Measurements from ENCODE around the gene GDF3.
A peak's percentile ranks its signal among the peaks of the same experiment; 100 is the strongest.
"Not testable (repeated sequence)": the region's sequence is repeated elsewhere in the genome, so short reads cannot be mapped to it uniquely, and the experiment has no call there.

The GDF3 gene

DNA sequence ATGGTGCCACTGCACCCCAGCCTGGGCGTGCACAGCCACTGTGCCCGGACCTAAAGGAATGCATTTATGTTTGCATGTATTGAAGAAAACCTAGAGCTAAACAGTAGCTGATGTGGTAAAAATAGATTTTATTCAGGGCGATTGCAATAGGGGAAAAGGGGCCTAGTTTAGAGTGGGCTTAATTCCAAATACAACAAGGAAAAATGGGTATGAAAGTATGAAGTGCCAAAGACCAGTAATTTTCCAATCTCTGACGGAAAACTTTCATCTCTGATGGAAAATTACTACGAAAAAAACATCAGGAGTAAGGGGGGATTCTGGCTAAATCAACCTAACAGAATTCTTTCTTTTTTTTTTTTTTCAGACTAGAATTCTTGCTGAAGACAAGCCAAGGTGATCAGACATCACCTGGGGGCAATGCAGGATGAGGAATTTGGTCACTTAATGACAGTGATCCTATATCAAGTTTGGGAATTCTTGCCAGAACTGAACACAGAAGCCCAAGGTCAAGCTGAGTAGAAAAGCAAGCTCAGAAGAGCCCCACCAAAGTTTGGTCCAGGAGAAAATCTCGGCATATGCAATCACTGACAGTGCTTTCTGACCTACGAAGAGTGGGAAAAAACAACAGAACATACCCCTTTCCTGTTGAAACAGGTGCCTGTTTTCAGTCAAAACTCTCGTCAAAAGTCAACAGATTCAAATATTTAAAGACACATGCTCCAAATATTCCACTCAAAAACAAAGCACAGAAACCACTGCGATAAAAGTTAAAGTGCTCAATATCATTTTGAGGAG lies 16.1 kb downstream of the GDF3 start:
- no peaks in the 10 kb centered on the region for H3K36me3 ChIP-seq (ENCODE audit: control insufficient read depth in 1 of 2, insufficient read depth in 2 of 2, low read length in 2 of 2)
- no peak overlapping the region for H4K91ac ChIP-seq (ENCODE audit: low read depth, low read length)
- H2BK12ac ChIP-seq (ENCODE audit: low read length) = no peak overlapping the region
- no peak overlapping the region for H2AFZ ChIP-seq (ENCODE audit: insufficient read depth, low read length, poor library complexity)
- WGBS (ENCODE audit: extremely low coverage, insufficient coverage, insufficient read length) = no CpG with 5 or more reads among the region's 9 CpGs
- no peak overlapping the region for H3K4ac ChIP-seq (ENCODE audit: low read depth, low read length)
- H3K4me3 ChIP-seq (ENCODE audit: low read depth, low read length) = no peak overlapping the region
- H3K27ac ChIP-seq (ENCODE audit: low read depth, low read length) = no peak overlapping the region
- H3K4me1 ChIP-seq (ENCODE audit: control insufficient read depth in 1 of 2, insufficient read depth in 2 of 2, low read length in 2 of 2) = peaks cover 0 to 2% of the 10 kb centered on the region in 2 experiments
- H2AK5ac ChIP-seq (ENCODE audit: low read length) = no peak overlapping the region
- no peak overlapping the region for H3K23ac ChIP-seq (ENCODE audit: low read length)
- no peak overlapping the region for H2BK5ac ChIP-seq (ENCODE audit: low read depth, low read length, poor library complexity)
- H3K27me3 ChIP-seq (ENCODE audit: insufficient read depth, low read length) = no peaks in the 10 kb centered on the region
- no peak overlapping the region for H3K14ac ChIP-seq (ENCODE audit: low read length)
- no peak overlapping the region for H3K9ac ChIP-seq (ENCODE audit: low read length)
- no peak overlapping the region for H4K12ac ChIP-seq (ENCODE audit: low read depth, low read length)
- H3K79me1 ChIP-seq (ENCODE audit: low read length) = no peaks in the 10 kb centered on the region
- H3K4me2 ChIP-seq (ENCODE audit: low read length) = no peak overlapping the region
- no peak overlapping the region for H3K18ac ChIP-seq (ENCODE audit: low read length)
- no peak overlapping the region for H2BK120ac ChIP-seq (ENCODE audit: insufficient read depth, low read length, poor library complexity)
- no peak for DNase-seq
- no peaks in the 10 kb centered on the region for H3K9me3 ChIP-seq (ENCODE audit: insufficient read depth, low read depth, low read length)
- H4K8ac ChIP-seq (ENCODE audit: low read depth, low read length) = no peak overlapping the region
- no peaks in the 10 kb centered on the region for H3K79me2 ChIP-seq (ENCODE audit: control insufficient read depth, insufficient read depth, low read length, poor library complexity)

DNA sequence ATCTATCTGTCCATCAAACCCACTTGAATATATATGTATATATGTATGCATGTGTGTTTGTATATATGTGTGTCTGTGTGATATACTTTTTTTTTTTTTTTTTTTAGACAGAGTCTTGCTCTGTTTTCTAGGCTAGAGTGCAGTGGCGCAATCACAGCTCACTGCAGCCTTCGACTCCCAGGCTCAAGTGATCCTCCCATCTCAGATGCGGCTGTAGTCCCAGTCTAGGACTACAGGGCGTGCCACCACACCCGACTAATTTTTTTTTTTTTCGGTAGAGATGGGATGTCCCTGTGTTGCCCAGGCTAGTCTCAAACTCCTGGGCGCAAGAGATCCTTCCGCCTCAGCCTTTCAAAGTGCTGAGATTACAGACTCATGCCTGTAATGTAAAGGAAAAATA lies 16.8 kb downstream of the GDF3 start:
- Histone ChIP-seq H3K9ac (ENCODE audit: low read length) (no peak overlapping the region), H3K18ac (ENCODE audit: low read length) (no peak overlapping the region), H3K36me3 (ENCODE audit: control insufficient read depth in 1 of 2, insufficient read depth in 2 of 2, low read length in 2 of 2) (no peaks in the 10 kb centered on the region), H4K12ac (ENCODE audit: low read depth, low read length) (no peak overlapping the region), H2AK5ac (ENCODE audit: low read length) (no peak overlapping the region), H3K4me2 (ENCODE audit: low read length) (no peak overlapping the region), H4K91ac (ENCODE audit: low read depth, low read length) (no peak overlapping the region), H3K9me3 (ENCODE audit: insufficient read depth, low read depth, low read length) (no peaks in the 10 kb centered on the region), H3K4me3 (ENCODE audit: low read depth, low read length) (no peak overlapping the region), H3K79me2 (ENCODE audit: control insufficient read depth, insufficient read depth, low read length, poor library complexity) (no peaks in the 10 kb centered on the region), H2BK12ac (ENCODE audit: low read length) (no peak overlapping the region), H2BK120ac (ENCODE audit: insufficient read depth, low read length, poor library complexity) (no peak overlapping the region), H3K14ac (ENCODE audit: low read length) (no peak overlapping the region), H3K4ac (ENCODE audit: low read depth, low read length) (no peak overlapping the region), H3K4me1 (ENCODE audit: control insufficient read depth in 1 of 2, insufficient read depth in 2 of 2, low read length in 2 of 2) (peaks cover 0 to 2% of the 10 kb centered on the region in 2 experiments), H2BK5ac (ENCODE audit: low read depth, low read length, poor library complexity) (no peak overlapping the region), H3K27me3 (ENCODE audit: insufficient read depth, low read length) (no peaks in the 10 kb centered on the region), H3K27ac (ENCODE audit: low read depth, low read length) (no peak overlapping the region), H2AFZ (ENCODE audit: insufficient read depth, low read length, poor library complexity) (no peak overlapping the region), H3K23ac (ENCODE audit: low read length) (no peak overlapping the region), H3K79me1 (ENCODE audit: low read length) (no peaks in the 10 kb centered on the region), H4K8ac (ENCODE audit: low read depth, low read length) (no peak overlapping the region)
- no CpG with 5 or more reads among the region's 8 CpGs for WGBS (ENCODE audit: extremely low coverage, insufficient coverage, insufficient read length)
- peak in 1 of 2 donors; percentile 24 for DNase-seq

DNA sequence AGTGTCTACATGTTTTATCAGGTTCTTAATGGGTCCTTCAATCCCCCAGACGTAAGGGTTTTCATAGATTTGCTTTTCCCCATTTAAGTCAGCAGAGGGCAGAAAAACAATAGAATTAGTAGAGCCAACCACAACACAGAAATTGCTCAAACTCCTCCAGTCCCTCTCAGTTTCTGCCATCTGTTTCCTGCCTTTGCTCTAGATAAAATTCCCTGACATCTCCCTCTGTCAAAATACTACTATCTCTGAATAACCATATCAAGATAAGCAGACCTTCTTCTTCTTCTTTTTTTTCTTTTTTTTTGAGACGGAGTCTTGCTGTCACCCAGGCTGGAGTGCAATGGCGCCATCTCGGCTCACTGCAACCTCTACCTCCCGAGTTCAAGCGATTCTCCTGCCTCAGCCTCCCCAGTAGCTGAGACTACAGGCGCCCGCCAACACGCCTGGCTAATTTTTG lies 18.1 kb downstream of the GDF3 start:
- not testable (repeated sequence) for H3K27me3 ChIP-seq (ENCODE audit: insufficient read depth, low read length)

DNA sequence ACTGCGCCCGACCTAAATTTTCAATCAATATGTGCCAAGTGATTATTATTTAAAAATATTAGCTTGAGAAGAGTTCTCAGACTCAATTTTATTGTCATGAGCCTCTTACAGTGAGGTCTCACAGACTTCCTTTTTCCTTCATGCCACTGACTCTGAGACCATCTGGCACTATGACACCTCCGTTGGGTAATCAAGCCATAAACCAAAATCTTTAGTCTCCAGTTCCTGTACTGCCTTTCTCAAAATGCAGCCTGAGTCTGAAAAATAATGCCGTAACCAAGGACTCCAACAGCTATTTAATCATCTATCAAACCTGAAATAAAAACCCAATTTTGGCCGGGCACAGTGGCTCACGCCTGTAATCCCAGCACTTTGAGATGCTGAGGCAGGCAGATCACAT lies 20.1 kb downstream of the GDF3 start:
- H3K4me1 ChIP-seq (ENCODE audit: control insufficient read depth in 1 of 2, insufficient read depth in 2 of 2, low read length in 2 of 2); H3K36me3 ChIP-seq (ENCODE audit: control insufficient read depth in 1 of 2, insufficient read depth in 2 of 2, low read length in 2 of 2); H3K9ac ChIP-seq (ENCODE audit: low read length); H3K18ac ChIP-seq (ENCODE audit: low read length); H2BK120ac ChIP-seq (ENCODE audit: insufficient read depth, low read length, poor library complexity); H3K4me2 ChIP-seq (ENCODE audit: low read length); H3K4ac ChIP-seq (ENCODE audit: low read depth, low read length); H3K27ac ChIP-seq (ENCODE audit: low read depth, low read length); DNase-seq; H3K79me1 ChIP-seq (ENCODE audit: low read length); H4K8ac ChIP-seq (ENCODE audit: low read depth, low read length); H4K12ac ChIP-seq (ENCODE audit: low read depth, low read length); H3K79me2 ChIP-seq (ENCODE audit: control insufficient read depth, insufficient read depth, low read length, poor library complexity); H2AK5ac ChIP-seq (ENCODE audit: low read length); H2AFZ ChIP-seq (ENCODE audit: insufficient read depth, low read length, poor library complexity); H3K27me3 ChIP-seq (ENCODE audit: insufficient read depth, low read length); H3K9me3 ChIP-seq (ENCODE audit: insufficient read depth, low read depth, low read length); H2BK5ac ChIP-seq (ENCODE audit: low read depth, low read length, poor library complexity); H3K4me3 ChIP-seq (ENCODE audit: low read depth, low read length); H3K23ac ChIP-seq (ENCODE audit: low read length); H3K14ac ChIP-seq (ENCODE audit: low read length); H4K91ac ChIP-seq (ENCODE audit: low read depth, low read length); H2BK12ac ChIP-seq (ENCODE audit: low read length): not testable (repeated sequence)
- WGBS (ENCODE audit: extremely low coverage, insufficient coverage, insufficient read length) = no CpG with 5 or more reads among the region's 6 CpGs

More for the DNA sequence above, 18.1 kb downstream of the GDF3 start:
- not testable (repeated sequence) for H3K18ac ChIP-seq (ENCODE audit: low read length); H3K36me3 ChIP-seq (ENCODE audit: control insufficient read depth in 1 of 2, insufficient read depth in 2 of 2, low read length in 2 of 2); H3K14ac ChIP-seq (ENCODE audit: low read length); H3K79me2 ChIP-seq (ENCODE audit: control insufficient read depth, insufficient read depth, low read length, poor library complexity); H3K4me2 ChIP-seq (ENCODE audit: low read length); H3K79me1 ChIP-seq (ENCODE audit: low read length); H2AK5ac ChIP-seq (ENCODE audit: low read length); H3K4me1 ChIP-seq (ENCODE audit: control insufficient read depth in 1 of 2, insufficient read depth in 2 of 2, low read length in 2 of 2); H3K4ac ChIP-seq (ENCODE audit: low read depth, low read length); H3K9ac ChIP-seq (ENCODE audit: low read length); H4K12ac ChIP-seq (ENCODE audit: low read depth, low read length); H2BK12ac ChIP-seq (ENCODE audit: low read length); H3K4me3 ChIP-seq (ENCODE audit: low read depth, low read length); H3K27ac ChIP-seq (ENCODE audit: low read depth, low read length); H3K23ac ChIP-seq (ENCODE audit: low read length); H4K8ac ChIP-seq (ENCODE audit: low read depth, low read length); H3K9me3 ChIP-seq (ENCODE audit: insufficient read depth, low read depth, low read length); H2AFZ ChIP-seq (ENCODE audit: insufficient read depth, low read length, poor library complexity)
- peak overlapping the region; percentile 22 for H2BK120ac ChIP-seq (ENCODE audit: insufficient read depth, low read length, poor library complexity)
- DNase-seq = peak; percentile 33 to 75
- whole genome bisulfite sequencing (ENCODE audit: extremely low coverage, insufficient coverage, insufficient read length) = no CpG with 5 or more reads among the region's 9 CpGs
- peak overlapping the region; percentile 31 for H2BK5ac ChIP-seq (ENCODE audit: low read depth, low read length, poor library complexity)
- H4K91ac ChIP-seq (ENCODE audit: low read depth, low read length) = peak overlapping the region; percentile 55
